ENCODE results near the gene RPL27A. TPM values are rescaled to one million over a fixed set of nuclear protein-coding genes. Genes with fewer than 3 reads are reported as not detected.

The RPL27A gene
- total and polyA plus RNA-seq, 2 donors (not counting 1 experiment from before 2014, with no cell fraction given): 1,009 to 1,473 TPM

- Mint-ChIP-seq H3K9me3 (ENCODE audit: insufficient read depth) (no peaks in the 10 kb centered on the region), H3K27ac (no peak overlapping the region), H3K4me3 (no peak overlapping the region), H3K4me1 (no peaks in the 10 kb centered on the region), H3K27me3 (no peaks in the 10 kb centered on the region)
- no peak overlapping the region for H2AFZ ChIP-seq (ENCODE audit: insufficient read depth, low read depth, low read length, poor library complexity, severe bottlenecking)
- POLR2A ChIA-PET: no interaction called here
- no peaks in the 10 kb centered on the region for H3K27me3 ChIP-seq (replicated peaks in 1 of 4; ENCODE audit: control extremely low read depth in 1 of 4, control insufficient read depth in 3 of 4, insufficient read depth in 4 of 4, low read length in 3 of 4)
- no peak overlapping the region for H3K27ac ChIP-seq (ENCODE audit: low read length in 2 of 2)
- ATAC-seq (ENCODE audit: low read depth) (no peak), DNase-seq (no peak)
- no peak overlapping the region for H3K4me2 ChIP-seq (replicated peaks; ENCODE audit: low read depth, low read length, poor library complexity, severe bottlenecking)
- intact Hi-C loops (cut with micrococcal nuclease): no loop called here
- TF ChIP-seq, protein P1, sequence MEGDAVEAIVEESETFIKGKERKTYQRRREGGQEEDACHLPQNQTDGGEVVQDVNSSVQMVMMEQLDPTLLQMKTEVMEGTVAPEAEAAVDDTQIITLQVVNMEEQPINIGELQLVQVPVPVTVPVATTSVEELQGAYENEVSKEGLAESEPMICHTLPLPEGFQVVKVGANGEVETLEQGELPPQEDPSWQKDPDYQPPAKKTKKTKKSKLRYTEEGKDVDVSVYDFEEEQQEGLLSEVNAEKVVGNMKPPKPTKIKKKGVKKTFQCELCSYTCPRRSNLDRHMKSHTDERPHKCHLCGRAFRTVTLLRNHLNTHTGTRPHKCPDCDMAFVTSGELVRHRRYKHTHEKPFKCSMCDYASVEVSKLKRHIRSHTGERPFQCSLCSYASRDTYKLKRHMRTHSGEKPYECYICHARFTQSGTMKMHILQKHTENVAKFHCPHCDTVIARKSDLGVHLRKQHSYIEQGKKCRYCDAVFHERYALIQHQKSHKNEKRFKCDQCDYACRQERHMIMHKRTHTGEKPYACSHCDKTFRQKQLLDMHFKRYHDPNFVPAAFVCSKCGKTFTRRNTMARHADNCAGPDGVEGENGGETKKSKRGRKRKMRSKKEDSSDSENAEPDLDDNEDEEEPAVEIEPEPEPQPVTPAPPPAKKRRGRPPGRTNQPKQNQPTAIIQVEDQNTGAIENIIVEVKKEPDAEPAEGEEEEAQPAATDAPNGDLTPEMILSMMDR (IDR thresholded peaks at IDR 0.05): no peak
- no CpG with 5 or more reads among the region's 5 CpGs for WGBS (ENCODE audit: insufficient coverage)
- H3K9me3 ChIP-seq (ENCODE audit: control extremely low read depth in 1 of 3, control insufficient read depth in 2 of 3, insufficient read depth in 1 of 3, low read length in 2 of 3): peaks cover 0 to 4% (median 0%) of the 10 kb centered on the region in 3 donors
- H3K79me2 ChIP-seq (ENCODE audit: control insufficient read depth, insufficient read depth, low read length): no peaks in the 10 kb centered on the region
- CTCF ChIA-PET: no interaction called here
- H4K20me1 ChIP-seq (ENCODE audit: control insufficient read depth, insufficient read depth, low read length, poor library complexity, severe bottlenecking): no peaks in the 10 kb centered on the region
- no peak overlapping the region for H3K9ac ChIP-seq (ENCODE audit: low read length)
- H3K36me3 ChIP-seq (replicated peaks in 1 of 2; ENCODE audit: control extremely low read depth in 1 of 2, control insufficient read depth in 1 of 2, extremely low read depth in 1 of 2, insufficient read depth in 2 of 2, low read length in 1 of 2): peaks cover 17 to 81% of the 10 kb centered on the region in 2 experiments
- H3K4me1 ChIP-seq (ENCODE audit: control insufficient read depth in 2 of 2, insufficient read depth in 2 of 2, low read length in 2 of 2): no peaks in the 10 kb centered on the region
- H3K4me3 ChIP-seq (ENCODE audit: control extremely low read depth in 1 of 5, extremely low read depth in 1 of 5, insufficient read depth in 1 of 5, low read depth in 2 of 5, low read length in 4 of 5): no peak overlapping the region
These were observed 44.3 kb upstream of the RPL27A start for GRCh38 chr11:8638300-8638699.

- H3K9me3 Mint-ChIP-seq (ENCODE audit: insufficient read depth): no peaks in the 10 kb centered on the region
- 94% methylated on average over 3 of the region's 3 CpGs for WGBS (ENCODE audit: insufficient coverage)
- TF ChIP-seq EZH2 (IDR thresholded peaks at IDR 0.05; ENCODE audit: borderline replicate concordance, insufficient read depth, low read depth, low read length, poor library complexity, severe bottlenecking): no peak
- TF ChIP-seq, protein P1 (IDR thresholded peaks at IDR 0.05): no peak
- Histone ChIP-seq H3K4me3 (ENCODE audit: control extremely low read depth in 1 of 5, extremely low read depth in 1 of 5, insufficient read depth in 1 of 5, low read depth in 2 of 5, low read length in 4 of 5) (no peak overlapping the region), H3K79me2 (ENCODE audit: control insufficient read depth, insufficient read depth, low read length) (no peaks in the 10 kb centered on the region), H3K36me3 (replicated peaks in 1 of 2; ENCODE audit: control extremely low read depth in 1 of 2, control insufficient read depth in 1 of 2, extremely low read depth in 1 of 2, insufficient read depth in 2 of 2, low read length in 1 of 2) (peaks cover 15 to 78% of the 10 kb centered on the region in 2 experiments), H3K9me3 (ENCODE audit: control extremely low read depth in 1 of 3, control insufficient read depth in 2 of 3, insufficient read depth in 1 of 3, low read length in 2 of 3) (peaks cover 0 to 4% (median 0%) of the 10 kb centered on the region in 3 donors), H3K4me2 (replicated peaks; ENCODE audit: low read depth, low read length, poor library complexity, severe bottlenecking) (no peak overlapping the region), H3K4me1 (ENCODE audit: control insufficient read depth in 2 of 2, insufficient read depth in 2 of 2, low read length in 2 of 2) (no peaks in the 10 kb centered on the region), H3K9ac (ENCODE audit: low read length) (no peak overlapping the region), H2AFZ (ENCODE audit: insufficient read depth, low read depth, low read length, poor library complexity, severe bottlenecking) (no peak overlapping the region), H3K27ac (ENCODE audit: low read length in 2 of 2) (no peak overlapping the region), H3K27me3 (replicated peaks in 1 of 4; ENCODE audit: control extremely low read depth in 1 of 4, control insufficient read depth in 3 of 4, insufficient read depth in 4 of 4, low read length in 3 of 4) (no peaks in the 10 kb centered on the region), H4K20me1 (ENCODE audit: control insufficient read depth, insufficient read depth, low read length, poor library complexity, severe bottlenecking) (no peaks in the 10 kb centered on the region)
- no peaks in the 10 kb centered on the region for H3K27me3 Mint-ChIP-seq
- H3K4me3 Mint-ChIP-seq: no peak overlapping the region
- ChIA-PET POLR2A (no interaction called here), CTCF (interaction anchor here (0.7 kb wide), 1 partner anchor 320 kb away, joined by 4 read pairs; no protein-coding TSS in a partner anchor)
- intact Hi-C loops (cut with micrococcal nuclease): no loop called here
- H3K27ac Mint-ChIP-seq: no peak overlapping the region
- H3K4me1 Mint-ChIP-seq: no peaks in the 10 kb centered on the region
- ATAC-seq (ENCODE audit: low read depth): no peak
- DNase-seq: no peak
These were observed 42.9 kb upstream of the RPL27A start for GRCh38 chr11:8639655-8640054.

Measured in B cell (primary cell).